ENCODE measurements around the gene LRRC10. TPM values are rescaled to one million over a fixed set of nuclear protein-coding genes. Genes with fewer than 3 reads are reported as not detected.
A peak's percentile ranks its signal among the peaks of the same experiment; 100 is the strongest.

The LRRC10 gene
- total RNA-seq, 2 donors from 2014 or later, result not detected

- H3K4me3 ChIP-seq (ENCODE audit: low read length), result no peak overlapping the region
- H3K36me3 ChIP-seq (ENCODE audit: control insufficient read depth, insufficient read depth, low read length), result no peaks in the 10 kb centered on the region
- no peaks in the 10 kb centered on the region for H3K27me3 Mint-ChIP-seq (ENCODE audit: insufficient read depth)
- no peak for TF ChIP-seq CTCF (conservative IDR thresholded peaks at IDR 0.05)
- 97 to 100% methylated on average over 3 of the region's 3 CpGs for WGBS, 2 experiments (ENCODE audit: insufficient coverage in 1 of 2, insufficient read length in 1 of 2)
- H3K9ac ChIP-seq (ENCODE audit: extremely low read depth, low read length, poor library complexity, severe bottlenecking), result no peak overlapping the region
- no peak for DNase-seq
- no peaks in the 10 kb centered on the region for H3K27me3 ChIP-seq (ENCODE audit: control insufficient read depth, insufficient read depth, low read length, poor library complexity, severe bottlenecking)
- no peaks in the 10 kb centered on the region for H3K9me3 Mint-ChIP-seq
- no peak overlapping the region for H3K27ac Mint-ChIP-seq
- H3K4me1 ChIP-seq (ENCODE audit: control insufficient read depth, insufficient read depth, low read length), result no peaks in the 10 kb centered on the region
- no peaks in the 10 kb centered on the region for H3K9me3 ChIP-seq (ENCODE audit: control insufficient read depth, low read length)
- H3K27ac ChIP-seq (ENCODE audit: low read depth, low read length), result no peak overlapping the region
- no peaks in the 10 kb centered on the region for H3K36me3 Mint-ChIP-seq (ENCODE audit: low read depth)
- H3K4me1 Mint-ChIP-seq, result no peaks in the 10 kb centered on the region
- H3K4me3 Mint-ChIP-seq, result no peak overlapping the region
Measured at GRCh38 chr12:69651922-69652321, 41.2 kb upstream of the LRRC10 start.

GRCh38 chr12:69649529-69649928 lies 38.8 kb upstream of the LRRC10 start:
- Mint-ChIP-seq H3K36me3 (ENCODE audit: low read depth) (no peaks in the 10 kb centered on the region), H3K4me3 (no peak overlapping the region), H3K27me3 (ENCODE audit: insufficient read depth) (no peaks in the 10 kb centered on the region), H3K4me1 (no peaks in the 10 kb centered on the region), H3K27ac (no peak overlapping the region), H3K9me3 (no peaks in the 10 kb centered on the region)
- 81 to 83% methylated on average over 4 of the region's 4 CpGs for WGBS, 2 experiments (ENCODE audit: insufficient coverage in 1 of 2, insufficient read length in 1 of 2)
- Histone ChIP-seq H3K36me3 (ENCODE audit: control insufficient read depth, insufficient read depth, low read length) (no peaks in the 10 kb centered on the region), H3K27me3 (ENCODE audit: control insufficient read depth, insufficient read depth, low read length, poor library complexity, severe bottlenecking) (no peaks in the 10 kb centered on the region), H3K4me1 (ENCODE audit: control insufficient read depth, insufficient read depth, low read length) (no peaks in the 10 kb centered on the region), H3K4me3 (ENCODE audit: low read length) (no peak overlapping the region), H3K9me3 (ENCODE audit: control insufficient read depth, low read length) (no peaks in the 10 kb centered on the region), H3K27ac (ENCODE audit: low read depth, low read length) (no peak overlapping the region), H3K9ac (ENCODE audit: extremely low read depth, low read length, poor library complexity, severe bottlenecking) (no peak overlapping the region)
- TF ChIP-seq CTCF (conservative IDR thresholded peaks at IDR 0.05), result peak; percentile 15
- DNase-seq, result no peak

- H3K9me3 Mint-ChIP-seq, result no peaks in the 10 kb centered on the region
- TF ChIP-seq CTCF (conservative IDR thresholded peaks at IDR 0.05), result no peak
- Histone ChIP-seq H3K9me3 (ENCODE audit: control insufficient read depth, low read length) (no peaks in the 10 kb centered on the region), H3K36me3 (ENCODE audit: control insufficient read depth, insufficient read depth, low read length) (no peaks in the 10 kb centered on the region), H3K27ac (ENCODE audit: low read depth, low read length) (no peak overlapping the region), H3K4me3 (ENCODE audit: low read length) (no peak overlapping the region), H3K9ac (ENCODE audit: extremely low read depth, low read length, poor library complexity, severe bottlenecking) (no peak overlapping the region), H3K4me1 (ENCODE audit: control insufficient read depth, insufficient read depth, low read length) (no peaks in the 10 kb centered on the region), H3K27me3 (ENCODE audit: control insufficient read depth, insufficient read depth, low read length, poor library complexity, severe bottlenecking) (no peaks in the 10 kb centered on the region)
- H3K27ac Mint-ChIP-seq, result no peak overlapping the region
- H3K4me3 Mint-ChIP-seq, result no peak overlapping the region
- no peak for DNase-seq
- no peaks in the 10 kb centered on the region for H3K36me3 Mint-ChIP-seq (ENCODE audit: low read depth)
- no peaks in the 10 kb centered on the region for H3K4me1 Mint-ChIP-seq
- WGBS, 2 experiments (ENCODE audit: insufficient coverage in 1 of 2, insufficient read length in 1 of 2), result 89 to 96% methylated on average over 3 of the region's 3 CpGs
- no peaks in the 10 kb centered on the region for H3K27me3 Mint-ChIP-seq (ENCODE audit: insufficient read depth)
Measured at GRCh38 chr12:69648476-69648875, 37.8 kb upstream of the LRRC10 start.

All from endodermal cell (in vitro differentiated cells).